Testis (tissue), 3 donors: ENCODE measurements around the gene OSBPL8. TPM values are rescaled to one million over a fixed set of nuclear protein-coding genes. Genes with fewer than 3 reads are reported as not detected.

Source experiments
- DNase-seq: peaks from one replicate; pipeline ENCODE4 v3.0.0-alpha.2; 2019
- H3K27ac ChIP-seq, 2 donors: fragments of 200-600 bp; sonication (generic); one replicate each; pipeline ENCODE4 v1.5.1; 2019
- H3K27me3 ChIP-seq: fragments of 200-600 bp; sonication (generic); one replicate; pipeline ENCODE4 v1.5.1; 2019
- H3K36me3 ChIP-seq: fragments of 200-600 bp; sonication (generic); one replicate; pipeline ENCODE4 v1.5.1; 2017; ENCODE audit warnings: low read depth; ENCODE audit errors: missing control alignments
- H3K4me1 ChIP-seq: fragments of 200-600 bp; sonication (generic); one replicate; pipeline ENCODE4 v1.5.1; 2019
- H3K4me3 ChIP-seq, 2 donors: fragments of 200-600 bp; sonication (generic); one replicate each; pipeline ENCODE4 v1.5.1; 2017 to 2019
- H3K9me3 ChIP-seq: fragments of 200-600 bp; sonication (generic); one replicate; pipeline ENCODE4 v1.5.1; 2017
- CTCF ChIP-seq, 3 experiments: fragments of 450-650 bp in 2 of 3; fragments of 200-600 bp in 1 of 3; sonication (generic) in 1 of 3; IDR thresholded peaks; one replicate each; pipeline ENCODE4 v1.5.1; 2016 to 2019; ENCODE audit warnings: antibody characterized with exemption in 3 of 3, mild to moderate bottlenecking in 2 of 3, moderate library complexity in 1 of 3
- POLR2A ChIP-seq: fragments of 450-650 bp; IDR thresholded peaks from one replicate; pipeline ENCODE4 v1.6.1; 2017; ENCODE audit warnings: antibody characterized with exemption, mild to moderate bottlenecking, moderate library complexity
- WGBS, 2 donors: methylation state at CpG; one replicate each; pipeline ENCODE4 v1.1.5; 2018; 5-methylcytosine and 5-hydroxymethylcytosine counted together
- intact Hi-C: fragments of 100-400 bp; cut with DNase I; formaldehyde crosslinking; loops from one replicate; pipeline ENCODE4 v1.15.1; 2023; ENCODE audit warnings: low total_unique reads
- polyA plus RNA-seq: library from polyadenylated mRNA; stranded (reverse); fragments of 350-450 nt; fragmentation: Illumina TruSeq; extraction: RNeasy Lipid Tissue Mini Kit (QIAGEN cat#74804); gene quantifications from one replicate; pipeline ENCODE4 v1.2.3, GENCODE V29; 2014; ENCODE audit warnings: low read depth, low replicate concordance; ENCODE audit not compliant: insufficient read depth
- total RNA-seq, 2 donors: library from RNA; depleted of rRNA; stranded (reverse); fragments of >200 nt; gene quantifications; one replicate each; pipeline ENCODE4 v1.2.3, GENCODE V29; 2016

The OSBPL8 gene
- total and polyA plus RNA-seq, 3 donors from 2014 or later, result 19.1 to 77.5 (median 64.3) TPM

GRCh38 chr12:76533331-76533730 lies 26.2 kb downstream of the OSBPL8 start:
- intact Hi-C loops, result no loop called here
- Histone ChIP-seq H3K36me3 (no peaks in the 10 kb centered on the region), H3K4me1 (no peaks in the 10 kb centered on the region), H3K4me3 (no peak overlapping the region), H3K27me3 (no peaks in the 10 kb centered on the region), H3K9me3 (no peaks in the 10 kb centered on the region), H3K27ac (no peak overlapping the region)
- 73 to 83% methylated on average over 5 of the region's 5 CpGs for WGBS, 2 donors
- DNase-seq, result no peak
- TF ChIP-seq CTCF (IDR thresholded peaks at IDR 0.05), result no peak

- H3K36me3 ChIP-seq, result no peaks in the 10 kb centered on the region
- 92 to 93% methylated on average over 4 of the region's 4 CpGs for WGBS, 2 donors
- intact Hi-C loops, result no loop called here
- no peaks in the 10 kb centered on the region for H3K9me3 ChIP-seq
- H3K27me3 ChIP-seq, result no peaks in the 10 kb centered on the region
- no peak overlapping the region for H3K27ac ChIP-seq
- H3K4me3 ChIP-seq, result no peak overlapping the region
- no peak for DNase-seq
- H3K4me1 ChIP-seq, result no peaks in the 10 kb centered on the region
- TF ChIP-seq POLR2A (no peak), CTCF (IDR thresholded peaks at IDR 0.05) (no peak)
Observed at GRCh38 chr12:76532520-76532919, 27.1 kb downstream of the OSBPL8 start.

- no peaks in the 10 kb centered on the region for H3K4me1 ChIP-seq
- no peak for TF ChIP-seq CTCF (IDR thresholded peaks at IDR 0.05)
- no peak for TF ChIP-seq POLR2A
- intact Hi-C loops, result no loop called here
- H3K27me3 ChIP-seq, result no peaks in the 10 kb centered on the region
- no peak overlapping the region for H3K4me3 ChIP-seq
- no peak for DNase-seq
- H3K27ac ChIP-seq, result no peak overlapping the region
- no peaks in the 10 kb centered on the region for H3K36me3 ChIP-seq
- H3K9me3 ChIP-seq, result no peaks in the 10 kb centered on the region
Observed at GRCh38 chr12:76531056-76531455, 28.5 kb downstream of the OSBPL8 start.

- 94 to 96% methylated on average over 1 of the region's 1 CpG for WGBS, 2 donors
- Histone ChIP-seq H3K27me3 (no peaks in the 10 kb centered on the region), H3K27ac (no peak overlapping the region), H3K9me3 (no peaks in the 10 kb centered on the region), H3K36me3 (no peaks in the 10 kb centered on the region), H3K4me3 (no peak overlapping the region), H3K4me1 (no peaks in the 10 kb centered on the region)
- intact Hi-C loops, result no loop called here
- no peak for TF ChIP-seq CTCF (IDR thresholded peaks at IDR 0.05)
- no peak for TF ChIP-seq POLR2A
- no peak for DNase-seq
Observed at GRCh38 chr12:76530516-76530915, 29.1 kb downstream of the OSBPL8 start.

GRCh38 chr12:76529226-76529918 lies 30.2 kb downstream of the OSBPL8 start:
- no peak for DNase-seq
- no peak overlapping the region for H3K27ac ChIP-seq
- no peak for TF ChIP-seq CTCF (IDR thresholded peaks at IDR 0.05)
- TF ChIP-seq POLR2A, result no peak
- H3K27me3 ChIP-seq, result no peaks in the 10 kb centered on the region
- H3K9me3 ChIP-seq, result no peaks in the 10 kb centered on the region
- no peaks in the 10 kb centered on the region for H3K4me1 ChIP-seq
- 59 to 79% methylated on average over 4 of the region's 4 CpGs for WGBS, 2 donors
- no peak overlapping the region for H3K4me3 ChIP-seq
- intact Hi-C loops, result no loop called here
- H3K36me3 ChIP-seq, result no peaks in the 10 kb centered on the region
